ENCODE measurements around the gene LIMS1. TPM values are rescaled to one million over a fixed set of nuclear protein-coding genes. Genes with fewer than 3 reads are reported as not detected.
"Not testable (repeated sequence)": the region's sequence is repeated elsewhere in the genome, so short reads cannot be mapped to it uniquely, and the experiment has no call there.

The LIMS1 gene
- total RNA-seq, 4 donors from 2014 or later, result 37.4 to 357 (median 112) TPM

- TF ChIP-seq CTCF (IDR thresholded peaks at IDR 0.05) (no peak), POLR2A (IDR thresholded peaks at IDR 0.05) (no peak)
- H3K36me3 ChIP-seq, result no peaks in the 10 kb centered on the region
- intact Hi-C loops (cut with DNase I; ENCODE audit: low total_unique reads), result no loop called here
- peak overlapping the region; percentile 5 to 82 for H3K27ac ChIP-seq
- H3K4me3 ChIP-seq, result no peak overlapping the region
- DNase-seq, result no peak
- H3K4me1 ChIP-seq, result peaks cover 0 to 13% of the 10 kb centered on the region in 2 donors
- no peaks in the 10 kb centered on the region for H3K9me3 ChIP-seq
- no peaks in the 10 kb centered on the region for H3K27me3 ChIP-seq
Measured at GRCh38 chr2:108635630-108636354, 101.5 kb downstream of the LIMS1 start.

- intact Hi-C loops (cut with DNase I; ENCODE audit: low total_unique reads), result no loop called here
- DNase-seq, result peak in 1 of 2 donors; percentile 54
- H3K27ac ChIP-seq, result peak overlapping the region; percentile 57 to 82
- H3K9me3 ChIP-seq, result no peaks in the 10 kb centered on the region
- no peaks in the 10 kb centered on the region for H3K36me3 ChIP-seq
- no peaks in the 10 kb centered on the region for H3K27me3 ChIP-seq
- H3K4me1 ChIP-seq, result peaks cover 0 to 14% of the 10 kb centered on the region in 2 donors
- TF ChIP-seq POLR2A (IDR thresholded peaks at IDR 0.05) (peak in 1 of 2 donors; percentile 17), CTCF (IDR thresholded peaks at IDR 0.05) (no peak)
- H3K4me3 ChIP-seq, result no peak overlapping the region
Measured at GRCh38 chr2:108637304-108637669, 103.0 kb downstream of the LIMS1 start.

GRCh38 chr2:108640731-108641130, 106.5 kb downstream of the LIMS1 start:
- intact Hi-C loops (cut with DNase I; ENCODE audit: low total_unique reads), result no loop called here
- no peak for DNase-seq
- Histone ChIP-seq H3K27ac (no peak overlapping the region), H3K9me3 (no peaks in the 10 kb centered on the region), H3K4me1 (peaks cover 0 to 3% of the 10 kb centered on the region in 2 donors), H3K4me3 (no peak overlapping the region), H3K27me3 (no peaks in the 10 kb centered on the region), H3K36me3 (no peaks in the 10 kb centered on the region)
- no peak for TF ChIP-seq POLR2A (IDR thresholded peaks at IDR 0.05)
- TF ChIP-seq CTCF (IDR thresholded peaks at IDR 0.05), result no peak

- no peaks in the 10 kb centered on the region for H3K36me3 ChIP-seq
- TF ChIP-seq CTCF (IDR thresholded peaks at IDR 0.05), result no peak
- no peak for TF ChIP-seq POLR2A (IDR thresholded peaks at IDR 0.05)
- peaks cover 0 to 3% of the 10 kb centered on the region in 2 donors for H3K4me1 ChIP-seq
- no peaks in the 10 kb centered on the region for H3K9me3 ChIP-seq
- no peaks in the 10 kb centered on the region for H3K27me3 ChIP-seq
- intact Hi-C loops (cut with DNase I; ENCODE audit: low total_unique reads), result no loop called here
- DNase-seq, result no peak
- no peak overlapping the region for H3K4me3 ChIP-seq
- H3K27ac ChIP-seq, result no peak overlapping the region
Measured at GRCh38 chr2:108641756-108642155, 107.5 kb downstream of the LIMS1 start.

GRCh38 chr2:108643261-108643849, 109.1 kb downstream of the LIMS1 start:
- Histone ChIP-seq H3K4me1 (peaks cover 0 to 3% of the 10 kb centered on the region in 2 donors), H3K27me3 (no peaks in the 10 kb centered on the region), H3K27ac (no peak overlapping the region), H3K4me3 (no peak overlapping the region), H3K36me3 (no peaks in the 10 kb centered on the region), H3K9me3 (no peaks in the 10 kb centered on the region)
- DNase-seq, result no peak
- no peak for TF ChIP-seq CTCF (IDR thresholded peaks at IDR 0.05)
- TF ChIP-seq POLR2A (IDR thresholded peaks at IDR 0.05), result no peak
- intact Hi-C loops (cut with DNase I; ENCODE audit: low total_unique reads), result no loop called here

- H3K36me3 ChIP-seq; H3K4me1 ChIP-seq; intact Hi-C loops (cut with DNase I; ENCODE audit: low total_unique reads); H3K9me3 ChIP-seq; DNase-seq; H3K27me3 ChIP-seq; H3K4me3 ChIP-seq; H3K27ac ChIP-seq: not testable (repeated sequence)
Measured at GRCh38 chr2:108643862-108644261, 109.6 kb downstream of the LIMS1 start.

GRCh38 chr2:108644446-108644845, 110.2 kb downstream of the LIMS1 start:
- intact Hi-C loops (cut with DNase I; ENCODE audit: low total_unique reads); H3K27ac ChIP-seq; H3K4me3 ChIP-seq; H3K36me3 ChIP-seq; DNase-seq; H3K4me1 ChIP-seq; H3K9me3 ChIP-seq; H3K27me3 ChIP-seq: not testable (repeated sequence)

GRCh38 chr2:108648796-108649195, 114.5 kb downstream of the LIMS1 start:
- H3K27me3 ChIP-seq; DNase-seq; H3K4me1 ChIP-seq; H3K36me3 ChIP-seq; intact Hi-C loops (cut with DNase I; ENCODE audit: low total_unique reads); H3K9me3 ChIP-seq; H3K4me3 ChIP-seq; H3K27ac ChIP-seq: not testable (repeated sequence)
